Parathyroid adenoma (tissue), 2 donors: Measurements from ENCODE around the gene ABCC5.

Source experiments
- H2AFZ ChIP-seq: fragments of 300-600 bp; sonication (generic); one replicate; pipeline ENCODE4 v1.7.0; 2017; ENCODE audit warnings: antibody characterized with exemption, mild to moderate bottlenecking
- H3K27ac ChIP-seq: fragments of 300-600 bp; sonication (generic); one replicate; pipeline ENCODE4 v1.7.0; 2017
- H3K27me3 ChIP-seq: fragments of 300-600 bp; sonication (generic); one replicate; pipeline ENCODE4 v1.7.0; 2017; ENCODE audit warnings: low read length; ENCODE audit not compliant: control insufficient read depth, insufficient read depth
- H3K36me3 ChIP-seq: fragments of 300-600 bp; sonication (generic); one replicate; pipeline ENCODE4 v1.7.0; 2017; ENCODE audit warnings: low read length; ENCODE audit not compliant: control insufficient read depth, insufficient read depth
- H3K4me1 ChIP-seq: fragments of 300-600 bp; sonication (generic); one replicate; pipeline ENCODE4 v1.7.0; 2017; ENCODE audit warnings: control low read depth
- H3K4me2 ChIP-seq: fragments of 300-600 bp; sonication (generic); one replicate; pipeline ENCODE4 v1.7.0; 2017; ENCODE audit warnings: low read length
- H3K4me3 ChIP-seq: fragments of 300-600 bp; sonication (generic); one replicate; pipeline ENCODE4 v1.7.0; 2017; ENCODE audit warnings: low read depth, low read length
- H3K79me2 ChIP-seq: fragments of 300-600 bp; sonication (generic); one replicate; pipeline ENCODE4 v1.7.0; 2017; ENCODE audit warnings: control low read depth
- H3K9ac ChIP-seq: fragments of 300-600 bp; sonication (generic); one replicate; pipeline ENCODE4 v1.7.0; 2017; ENCODE audit warnings: mild to moderate bottlenecking
- H3K9me3 ChIP-seq: fragments of 300-600 bp; sonication (generic); one replicate; pipeline ENCODE4 v1.7.0; 2017; ENCODE audit warnings: low read length; ENCODE audit not compliant: control insufficient read depth
- CTCF ChIP-seq: fragments of 300-600 bp; sonication (generic); IDR thresholded peaks from one replicate; pipeline ENCODE4 v1.7.0; 2017; ENCODE audit warnings: antibody characterized with exemption, mild to moderate bottlenecking
- donor health status: primary hyperparathyroidism.

ABCC5 gene

GRCh38 chr3:183896610-183897009 lies 121.1 kb downstream of the ABCC5 start:
- H3K27me3 ChIP-seq: no peaks in the 10 kb centered on the region
- no peak for TF ChIP-seq CTCF
- H3K4me2 ChIP-seq: no peak overlapping the region
- H3K9me3 ChIP-seq: no peaks in the 10 kb centered on the region
- H3K36me3 ChIP-seq: no peaks in the 10 kb centered on the region
- no peak overlapping the region for H3K4me3 ChIP-seq
- H2AFZ ChIP-seq: no peak overlapping the region
- no peaks in the 10 kb centered on the region for H3K79me2 ChIP-seq
- H3K27ac ChIP-seq: no peak overlapping the region
- H3K9ac ChIP-seq: no peak overlapping the region
- H3K4me1 ChIP-seq: no peaks in the 10 kb centered on the region

GRCh38 chr3:183896184-183896583 lies 121.5 kb downstream of the ABCC5 start:
- Histone ChIP-seq H3K4me1 (no peaks in the 10 kb centered on the region), H3K4me2 (no peak overlapping the region), H2AFZ (no peak overlapping the region), H3K9me3 (no peaks in the 10 kb centered on the region), H3K79me2 (no peaks in the 10 kb centered on the region), H3K27me3 (no peaks in the 10 kb centered on the region), H3K9ac (no peak overlapping the region), H3K36me3 (no peaks in the 10 kb centered on the region), H3K4me3 (no peak overlapping the region), H3K27ac (no peak overlapping the region)
- TF ChIP-seq CTCF: no peak

DNA sequence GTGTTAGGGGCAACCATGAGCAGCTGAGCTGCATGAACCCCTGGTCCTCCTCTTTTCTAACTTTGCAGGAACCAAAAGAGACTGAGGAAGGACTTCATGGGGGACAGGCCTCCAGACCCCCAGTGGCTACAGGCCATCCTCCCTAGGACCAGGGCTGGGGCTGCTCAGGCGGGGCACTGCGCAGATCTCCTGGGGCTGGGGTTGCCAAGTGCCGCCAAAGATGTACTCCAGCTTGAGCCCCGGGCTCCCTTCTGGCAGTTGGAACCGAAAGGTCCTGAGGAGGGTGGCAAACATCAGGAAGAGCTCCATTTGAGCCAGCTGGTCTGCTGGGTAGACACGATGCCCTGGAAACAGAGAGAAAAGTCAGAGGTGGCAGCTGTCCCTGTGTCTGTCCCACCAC lies 121.9 kb downstream of the ABCC5 start:
- H3K36me3 ChIP-seq: no peaks in the 10 kb centered on the region
- H3K27me3 ChIP-seq: no peaks in the 10 kb centered on the region
- H3K79me2 ChIP-seq: no peaks in the 10 kb centered on the region
- no peaks in the 10 kb centered on the region for H3K9me3 ChIP-seq
- H3K4me2 ChIP-seq: no peak overlapping the region
- no peak overlapping the region for H2AFZ ChIP-seq
- no peak overlapping the region for H3K4me3 ChIP-seq
- TF ChIP-seq CTCF: no peak
- H3K9ac ChIP-seq: no peak overlapping the region
- no peak overlapping the region for H3K27ac ChIP-seq
- H3K4me1 ChIP-seq: no peaks in the 10 kb centered on the region

DNA sequence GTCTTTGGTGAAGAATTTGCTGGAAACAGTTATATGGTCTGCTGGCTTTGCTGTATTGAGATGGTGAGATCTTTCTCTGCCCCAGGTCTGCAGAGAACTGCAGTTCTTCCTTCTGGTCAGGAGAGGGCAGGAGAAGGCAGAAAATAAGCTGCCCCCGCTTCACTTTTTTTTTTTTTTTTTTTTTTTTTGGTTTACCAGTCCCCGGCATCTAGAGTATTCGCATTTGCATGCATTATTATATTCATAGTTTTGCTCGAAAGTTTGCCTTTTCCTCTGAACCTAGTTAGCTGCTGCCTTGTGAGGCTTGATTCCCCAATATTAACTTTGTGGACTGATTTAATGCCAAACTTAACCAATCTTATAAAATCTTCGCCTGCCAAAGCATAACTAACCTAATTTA lies 122.4 kb downstream of the ABCC5 start:
- no peaks in the 10 kb centered on the region for H3K27me3 ChIP-seq
- no peaks in the 10 kb centered on the region for H3K4me1 ChIP-seq
- no peak overlapping the region for H3K4me3 ChIP-seq
- H3K4me2 ChIP-seq: no peak overlapping the region
- H3K79me2 ChIP-seq: no peaks in the 10 kb centered on the region
- H3K9me3 ChIP-seq: no peaks in the 10 kb centered on the region
- no peaks in the 10 kb centered on the region for H3K36me3 ChIP-seq
- no peak overlapping the region for H2AFZ ChIP-seq
- no peak overlapping the region for H3K27ac ChIP-seq
- no peak overlapping the region for H3K9ac ChIP-seq
- peak; percentile 79 for TF ChIP-seq CTCF

DNA sequence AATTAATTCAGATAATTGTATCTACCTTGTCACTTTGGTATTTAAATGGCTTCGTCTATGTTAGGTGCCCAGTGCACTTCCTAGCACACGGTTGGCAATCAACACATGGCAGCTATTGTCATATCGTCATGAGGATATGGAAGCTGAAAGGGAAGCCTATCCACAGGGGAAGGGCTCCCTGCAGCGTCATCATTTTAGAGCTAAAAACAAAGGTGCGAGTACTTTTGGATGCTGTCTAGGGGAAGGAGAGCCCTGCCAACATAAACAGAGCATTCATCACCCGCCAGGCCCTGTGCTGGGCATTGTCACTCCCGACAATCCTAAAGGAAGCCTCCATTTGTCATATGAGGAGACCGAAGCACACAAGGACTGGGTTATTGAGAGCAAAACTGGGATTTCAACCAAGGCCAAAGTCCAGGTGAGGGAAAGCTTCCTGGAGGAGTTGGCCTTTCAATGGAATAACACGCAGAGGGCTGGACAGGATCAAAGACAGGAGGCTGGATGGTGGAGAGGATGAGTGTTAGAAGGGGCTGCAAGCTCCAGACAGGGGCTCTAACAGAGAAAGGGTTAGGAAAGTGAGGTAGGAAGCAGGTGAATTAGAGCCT lies 125.0 kb downstream of the ABCC5 start:
- Histone ChIP-seq H3K9me3 (no peaks in the 10 kb centered on the region), H3K9ac (no peak overlapping the region), H3K4me3 (no peak overlapping the region), H2AFZ (no peak overlapping the region), H3K27me3 (no peaks in the 10 kb centered on the region), H3K27ac (no peak overlapping the region), H3K79me2 (no peaks in the 10 kb centered on the region), H3K36me3 (no peaks in the 10 kb centered on the region), H3K4me1 (no peaks in the 10 kb centered on the region), H3K4me2 (no peak overlapping the region)
- no peak for TF ChIP-seq CTCF
